Skeletal muscle satellite cell (primary cell): Measurements from ENCODE around the gene GGA2.

ENCODE experiments used
- H3K27me3 ChIP-seq: 2 replicates; pipeline ENCODE4 v1.7.0; 2013; ENCODE audit warnings: low read length; ENCODE audit not compliant: control insufficient read depth, insufficient read depth
- H3K36me3 ChIP-seq: 2 replicates; pipeline ENCODE4 v1.7.0; 2013; ENCODE audit warnings: mild to moderate bottlenecking, control low read depth, low read length; ENCODE audit not compliant: insufficient read depth
- H3K4me1 ChIP-seq: 2 replicates; pipeline ENCODE4 v1.7.0; 2013; ENCODE audit warnings: low read length; ENCODE audit not compliant: control insufficient read depth, insufficient read depth
- H3K4me2 ChIP-seq: 2 replicates; pipeline ENCODE4 v1.7.0; 2013; ENCODE audit warnings: mild to moderate bottlenecking, low read length
- H3K4me3 ChIP-seq: 2 replicates; pipeline ENCODE4 v1.7.0; 2013; ENCODE audit warnings: low read length
- H3K9ac ChIP-seq: 2 replicates; pipeline ENCODE4 v1.7.0; 2013; ENCODE audit warnings: mild to moderate bottlenecking, low read depth, low read length, moderate library complexity
- H3K9me3 ChIP-seq: replicated peaks from 2 replicates; pipeline ENCODE4 v1.7.0; 2013; ENCODE audit warnings: mild to moderate bottlenecking, control low read depth, low read length

GGA2 gene

DNA sequence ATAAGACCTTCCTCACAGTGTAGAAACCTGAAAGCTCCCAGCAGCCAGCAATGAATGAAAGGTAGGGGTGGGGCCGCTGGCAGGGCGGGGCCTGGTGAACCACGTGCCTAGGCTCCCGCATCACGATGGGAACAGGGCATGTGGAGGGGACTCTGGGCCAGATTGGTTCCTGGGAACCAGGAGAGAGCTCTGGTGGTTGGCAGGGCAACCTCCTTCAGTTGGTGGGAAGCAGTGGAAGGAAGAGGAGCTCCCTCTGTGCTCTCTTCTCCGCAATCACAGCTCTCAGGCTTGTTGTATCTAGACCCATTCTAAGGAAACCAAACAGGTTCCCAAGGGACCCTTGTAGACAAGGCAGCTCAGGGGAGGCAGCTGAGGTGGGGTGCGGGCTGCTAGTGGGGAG is 10.5 kb downstream of the GGA2 start:
- Histone ChIP-seq H3K4me2 (no peak overlapping the region), H3K27me3 (no peaks in the 10 kb centered on the region), H3K9me3 (no peaks in the 10 kb centered on the region), H3K36me3 (peaks cover 5% of the 10 kb centered on the region), H3K4me3 (no peak overlapping the region), H3K4me1 (peaks cover 18% of the 10 kb centered on the region), H3K9ac (no peak overlapping the region)

DNA sequence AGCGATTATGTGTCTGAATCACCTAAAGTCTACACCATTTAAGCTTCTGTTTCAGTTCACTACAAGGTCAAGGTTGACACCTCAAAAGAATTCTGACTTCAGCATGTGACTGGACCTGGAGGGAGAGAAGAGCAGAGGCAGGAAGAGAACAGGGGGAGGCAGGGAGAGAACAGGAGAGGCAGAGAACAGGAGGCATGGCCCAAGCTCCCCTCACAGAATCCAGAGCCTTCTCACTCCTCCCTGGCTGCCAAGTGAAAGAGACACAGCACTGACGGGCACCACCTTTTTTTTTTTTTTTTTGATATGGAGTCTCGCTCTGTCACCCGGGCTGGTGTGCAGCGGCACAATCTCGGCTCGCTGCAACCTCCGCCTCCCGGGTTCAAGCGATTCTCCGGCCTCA is 11.4 kb downstream of the GGA2 start:
- H3K9ac ChIP-seq = no peak overlapping the region
- H3K4me1 ChIP-seq = peaks cover 10% of the 10 kb centered on the region
- no peaks in the 10 kb centered on the region for H3K27me3 ChIP-seq
- no peak overlapping the region for H3K4me2 ChIP-seq
- peaks cover 9% of the 10 kb centered on the region for H3K36me3 ChIP-seq
- no peaks in the 10 kb centered on the region for H3K9me3 ChIP-seq
- H3K4me3 ChIP-seq = no peak overlapping the region

DNA sequence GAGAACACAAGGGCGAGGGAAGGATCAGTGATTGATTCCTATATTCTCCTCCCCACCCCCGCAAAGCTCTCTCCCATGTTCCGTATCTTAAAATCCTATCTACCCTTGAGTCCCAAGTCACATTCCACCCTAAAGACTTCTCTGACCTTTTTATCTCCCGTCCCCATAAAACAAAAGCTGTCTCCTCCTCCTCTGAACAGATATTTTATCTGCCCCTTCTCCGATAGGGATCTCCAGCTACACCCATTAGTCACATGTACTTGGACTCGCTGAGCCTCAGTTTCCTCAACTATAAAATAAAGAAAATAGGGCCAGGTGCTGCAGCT is 12.8 kb downstream of the GGA2 start:
- peaks cover 23% of the 10 kb centered on the region for H3K36me3 ChIP-seq
- H3K27me3 ChIP-seq = no peaks in the 10 kb centered on the region
- no peak overlapping the region for H3K4me3 ChIP-seq
- no peak overlapping the region for H3K4me2 ChIP-seq
- peaks cover 7% of the 10 kb centered on the region for H3K4me1 ChIP-seq
- H3K9me3 ChIP-seq = no peaks in the 10 kb centered on the region
- no peak overlapping the region for H3K9ac ChIP-seq

DNA sequence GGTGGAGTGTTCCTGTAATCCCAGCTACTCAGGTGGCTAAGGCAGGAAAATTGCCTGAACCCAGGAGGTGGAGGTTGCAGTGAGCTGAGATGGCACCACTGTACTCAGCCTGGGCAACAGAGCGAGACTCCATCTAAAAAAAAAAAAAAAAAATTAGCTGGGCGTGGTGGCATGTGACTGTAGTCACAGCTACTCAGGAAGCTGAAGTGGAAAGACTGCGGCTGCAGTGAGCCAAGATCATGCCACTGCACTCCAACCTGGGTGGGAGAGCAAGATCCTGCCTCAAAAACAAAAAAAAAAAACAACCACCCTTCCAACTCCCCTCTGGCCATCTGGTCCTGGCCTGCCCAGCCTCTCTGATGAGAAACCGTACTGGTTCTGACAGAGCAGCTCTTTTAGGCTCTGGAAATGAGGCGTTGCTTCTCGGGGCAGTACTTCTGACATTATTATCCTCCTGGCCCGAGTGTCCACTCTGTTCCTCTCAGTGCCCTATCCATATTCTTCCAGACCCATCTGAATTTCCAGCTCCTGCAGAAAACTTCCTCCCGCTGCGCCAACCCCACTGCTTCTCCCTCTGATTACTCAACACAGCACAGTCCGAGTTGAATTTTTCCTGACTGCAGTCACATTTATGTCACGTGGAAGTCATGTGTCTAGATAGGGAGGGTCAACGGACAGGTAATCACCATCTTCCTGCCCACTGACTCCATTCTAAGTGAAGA is 13.3 kb downstream of the GGA2 start:
- Histone ChIP-seq H3K4me2 (no peak overlapping the region), H3K9me3 (no peaks in the 10 kb centered on the region), H3K4me1 (peaks cover 12% of the 10 kb centered on the region), H3K27me3 (no peaks in the 10 kb centered on the region), H3K36me3 (peaks cover 27% of the 10 kb centered on the region), H3K9ac (no peak overlapping the region), H3K4me3 (no peak overlapping the region)

DNA sequence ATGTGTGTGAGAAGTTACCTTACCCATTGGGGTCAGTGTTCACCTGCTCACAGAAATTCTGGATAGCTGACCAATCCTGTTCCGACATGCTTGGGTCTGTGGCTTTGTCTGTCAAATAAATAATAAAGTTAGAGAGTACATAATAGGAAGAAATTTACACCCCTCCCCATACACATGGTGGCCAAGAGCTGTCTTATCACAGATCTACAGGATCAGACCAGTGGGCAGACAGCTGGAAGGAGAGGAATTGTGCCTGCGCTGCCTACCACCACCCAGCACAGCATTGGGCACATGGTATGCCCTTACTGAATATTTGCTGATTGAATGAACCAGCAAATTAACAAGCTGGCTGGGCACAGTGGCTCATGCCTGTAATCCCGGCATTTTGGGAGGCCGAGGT is 14.6 kb downstream of the GGA2 start:
- Histone ChIP-seq H3K36me3 (peaks cover 34% of the 10 kb centered on the region), H3K27me3 (no peaks in the 10 kb centered on the region), H3K4me1 (peaks cover 16% of the 10 kb centered on the region), H3K4me3 (no peak overlapping the region), H3K9ac (no peak overlapping the region), H3K4me2 (no peak overlapping the region), H3K9me3 (no peaks in the 10 kb centered on the region)

DNA sequence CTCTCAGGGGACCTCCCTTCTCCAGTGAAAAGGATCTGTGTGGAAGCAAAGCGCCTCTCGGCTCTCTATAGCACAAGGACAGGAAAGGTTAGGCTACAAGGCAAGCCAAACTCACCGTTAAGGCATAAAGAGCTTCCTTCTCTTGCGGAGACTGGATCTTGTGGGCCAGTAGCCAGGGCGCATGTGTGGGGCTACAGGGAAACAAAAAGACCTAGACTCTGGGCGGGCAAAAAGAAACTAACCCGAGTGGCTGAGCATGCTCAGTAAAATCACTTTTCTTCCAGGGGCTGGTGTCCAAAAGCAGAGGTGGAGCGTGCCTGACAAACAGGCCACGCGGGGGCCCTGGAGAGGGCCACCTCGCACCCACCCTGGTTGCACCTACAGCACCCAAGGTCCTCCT is 16.1 kb downstream of the GGA2 start:
- Histone ChIP-seq H3K9ac (no peak overlapping the region), H3K4me3 (no peak overlapping the region), H3K36me3 (peaks cover 44% of the 10 kb centered on the region)

DNA sequence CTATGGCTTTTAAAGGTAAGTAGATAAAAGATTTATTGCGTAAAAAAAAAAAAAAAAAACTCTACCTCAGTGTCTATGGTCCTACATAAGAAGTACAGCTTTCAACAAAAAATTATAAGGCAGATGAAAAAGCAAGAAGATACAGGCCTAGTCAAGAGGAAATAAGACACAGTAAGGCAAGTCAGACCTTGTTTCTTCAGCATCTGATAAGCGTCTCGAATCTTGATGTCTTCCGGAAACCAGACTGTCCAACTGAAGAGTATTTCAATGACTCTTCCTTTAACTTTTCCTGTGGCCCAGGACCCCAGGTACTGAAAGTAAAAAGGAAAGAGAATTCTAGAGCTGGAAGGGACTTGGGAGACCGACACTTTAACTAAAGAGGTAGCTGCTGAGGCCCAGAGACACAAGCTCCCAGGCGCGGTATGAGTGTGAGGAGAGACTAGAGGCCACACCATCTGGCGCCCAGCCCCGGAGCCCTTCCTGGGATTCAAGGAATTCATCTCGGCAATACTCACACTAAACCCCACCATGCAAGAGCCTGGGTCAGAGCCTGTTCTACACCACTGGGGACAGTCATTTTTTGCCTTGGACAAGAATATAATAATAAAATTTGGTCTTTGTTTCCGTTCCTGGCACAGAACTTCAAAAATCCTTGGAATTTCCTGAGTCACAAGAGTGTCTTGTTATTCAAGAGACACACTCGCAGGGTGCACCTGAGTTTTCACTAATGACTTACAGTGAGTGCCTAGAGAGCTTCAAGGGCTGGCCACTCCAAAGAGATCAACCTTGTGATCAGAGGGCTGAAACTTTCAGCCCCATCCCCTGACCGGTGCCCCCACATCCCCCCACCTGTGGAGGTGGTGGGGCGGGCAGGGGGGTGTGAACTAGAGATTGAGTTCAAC is 18.6 kb downstream of the GGA2 start:
- no peaks in the 10 kb centered on the region for H3K9me3 ChIP-seq
- H3K27me3 ChIP-seq = no peaks in the 10 kb centered on the region
- peaks cover 57% of the 10 kb centered on the region for H3K36me3 ChIP-seq
- no peak overlapping the region for H3K4me3 ChIP-seq
- no peak overlapping the region for H3K4me2 ChIP-seq
- H3K9ac ChIP-seq = no peak overlapping the region
- peaks cover 10% of the 10 kb centered on the region for H3K4me1 ChIP-seq

More for the DNA sequence above, 16.1 kb downstream of the GGA2 start:
- Histone ChIP-seq H3K9me3 (no peaks in the 10 kb centered on the region), H3K27me3 (no peaks in the 10 kb centered on the region), H3K4me2 (no peak overlapping the region), H3K4me1 (peaks cover 16% of the 10 kb centered on the region)

DNA sequence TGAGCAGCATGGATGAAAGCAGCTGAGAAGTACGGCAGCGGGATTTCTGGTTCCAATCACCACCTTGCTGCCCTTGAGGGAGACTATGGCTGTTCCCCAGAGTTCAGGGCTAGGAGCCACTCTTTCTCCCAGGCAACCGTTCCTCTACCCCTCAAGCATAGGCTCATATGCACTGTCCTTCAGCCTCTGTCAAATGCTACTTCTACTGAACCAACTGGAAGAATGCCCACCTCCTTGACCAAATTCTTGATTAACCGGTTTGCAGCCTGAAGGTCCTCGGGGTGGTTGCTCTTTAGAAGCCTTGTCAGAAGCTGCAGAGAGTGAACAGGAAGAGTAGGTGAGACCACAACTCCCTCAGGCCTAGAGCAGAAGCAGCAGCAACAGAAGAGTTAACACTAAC is 23.8 kb downstream of the GGA2 start:
- Histone ChIP-seq H3K9ac (no peak overlapping the region), H3K4me1 (no peaks in the 10 kb centered on the region), H3K36me3 (peaks cover 47% of the 10 kb centered on the region), H3K4me2 (no peak overlapping the region), H3K4me3 (no peak overlapping the region), H3K9me3 (no peaks in the 10 kb centered on the region), H3K27me3 (no peaks in the 10 kb centered on the region)

DNA sequence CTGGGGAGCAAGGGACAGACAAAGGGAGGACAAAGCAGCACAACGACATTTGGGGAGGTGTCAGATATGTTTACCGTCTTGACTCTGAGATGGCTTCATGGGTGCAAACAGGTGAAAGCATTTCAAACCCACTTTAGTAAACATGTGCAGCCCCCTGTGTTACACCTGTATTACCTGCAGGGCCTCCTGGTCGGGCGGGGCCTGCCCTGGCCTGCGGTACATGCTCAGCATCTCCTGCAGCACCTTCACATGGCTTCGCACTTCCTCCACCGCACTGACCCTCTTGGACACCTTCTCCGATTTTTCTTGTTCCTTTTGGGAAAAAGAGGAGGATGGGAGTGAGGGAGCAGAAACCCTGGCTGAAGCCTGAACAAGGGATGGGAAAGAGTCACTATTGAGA is 24.5 kb downstream of the GGA2 start:
- peaks cover 49% of the 10 kb centered on the region for H3K36me3 ChIP-seq
- H3K9me3 ChIP-seq = no peaks in the 10 kb centered on the region
- no peak overlapping the region for H3K4me2 ChIP-seq
- no peaks in the 10 kb centered on the region for H3K4me1 ChIP-seq
- no peak overlapping the region for H3K9ac ChIP-seq
- no peaks in the 10 kb centered on the region for H3K27me3 ChIP-seq
- no peak overlapping the region for H3K4me3 ChIP-seq

DNA sequence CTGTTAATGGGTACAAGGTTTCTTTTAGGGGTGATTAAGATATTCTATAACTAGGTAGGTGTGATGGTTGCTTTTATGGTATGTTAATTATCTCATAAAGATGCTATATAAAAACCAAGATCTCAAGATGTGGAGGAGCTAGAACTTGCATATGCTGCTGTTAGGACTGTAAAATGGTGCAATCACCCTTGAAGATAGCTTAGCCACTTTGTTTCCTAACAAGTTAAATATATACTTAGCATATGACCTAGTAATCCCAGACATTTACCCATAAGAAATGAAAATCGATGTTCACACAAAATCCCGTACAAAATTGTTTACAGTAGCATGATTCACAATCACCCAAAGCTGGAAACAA is 25.1 kb downstream of the GGA2 start:
- no peak overlapping the region for H3K4me3 ChIP-seq
- peaks cover 53% of the 10 kb centered on the region for H3K36me3 ChIP-seq
- no peak overlapping the region for H3K4me2 ChIP-seq

DNA sequence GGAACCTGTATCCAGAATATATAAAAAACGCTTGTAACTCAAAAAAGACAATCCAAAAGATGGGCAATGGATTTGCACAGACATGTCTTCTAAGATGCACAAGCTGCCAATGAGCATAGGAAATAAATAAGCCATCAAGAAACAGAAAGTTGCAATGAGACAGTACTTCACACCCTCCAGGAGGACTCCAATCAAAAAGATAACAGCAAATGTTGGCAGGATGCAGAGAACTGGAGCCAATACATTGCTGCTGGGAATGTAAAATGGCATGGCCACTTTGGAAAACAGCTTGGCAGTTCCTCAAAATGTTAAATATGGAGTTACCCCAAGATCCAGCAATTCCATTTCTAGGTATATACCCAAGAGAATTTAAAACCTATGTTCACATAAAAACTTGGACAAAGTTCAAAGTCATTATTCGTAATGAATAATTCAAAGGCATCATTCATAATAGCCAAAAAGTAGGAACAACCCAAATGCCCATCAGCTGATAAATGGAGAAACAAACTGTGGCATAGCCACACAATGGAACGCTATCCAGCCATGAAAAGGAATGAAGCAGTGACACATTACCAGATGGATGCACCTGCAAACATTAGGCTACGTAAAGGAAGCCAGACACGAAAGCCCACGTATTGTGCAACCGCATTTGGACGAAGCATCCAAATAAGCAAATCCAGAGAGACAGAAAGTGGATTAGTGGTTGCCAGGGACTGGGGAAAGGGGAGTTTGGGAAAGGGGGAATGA is 25.6 kb downstream of the GGA2 start:
- Histone ChIP-seq H3K36me3 (peaks cover 51% of the 10 kb centered on the region), H3K27me3 (no peaks in the 10 kb centered on the region)

More for the DNA sequence above, 25.1 kb downstream of the GGA2 start:
- Histone ChIP-seq H3K27me3 (no peaks in the 10 kb centered on the region), H3K9ac (no peak overlapping the region), H3K9me3 (no peaks in the 10 kb centered on the region), H3K4me1 (no peaks in the 10 kb centered on the region)

More for the DNA sequence above, 25.6 kb downstream of the GGA2 start:
- H3K9ac ChIP-seq = no peak overlapping the region
- H3K4me1 ChIP-seq = no peaks in the 10 kb centered on the region
- no peaks in the 10 kb centered on the region for H3K9me3 ChIP-seq
- H3K4me3 ChIP-seq = no peak overlapping the region
- no peak overlapping the region for H3K4me2 ChIP-seq
